Measurements from ENCODE around the gene MAD1L1.
A peak's percentile ranks its signal among the peaks of the same experiment; 100 is the strongest.

The MAD1L1 gene

GRCh38 chr7:1901431-1902210 is 331.1 kb downstream of the MAD1L1 start:
- Histone ChIP-seq H3K4me1 (peaks cover 5% of the 10 kb centered on the region; the same call in 1 of the 2 replicates), H3K9me3 (no peaks in the 10 kb centered on the region), H3K27me3 (no peaks in the 10 kb centered on the region), H3K36me3 (no peaks in the 10 kb centered on the region), H3K4me3 (ENCODE audit: low read depth, low read length) (no peak overlapping the region)
- TF ChIP-seq CTCF (IDR thresholded peaks at IDR 0.05; ENCODE audit: low read depth, low read length), result no peak
- peak; percentile 4 for DNase-seq

GRCh38 chr7:1900847-1901246 is 331.9 kb downstream of the MAD1L1 start:
- no peak for TF ChIP-seq CTCF (IDR thresholded peaks at IDR 0.05; ENCODE audit: low read depth, low read length)
- no peaks in the 10 kb centered on the region for H3K27me3 ChIP-seq
- H3K4me3 ChIP-seq (ENCODE audit: low read depth, low read length), result no peak overlapping the region
- peak; percentile 3 for DNase-seq
- H3K4me1 ChIP-seq, result peaks cover 5% of the 10 kb centered on the region; the same call in 1 of the 2 replicates
- H3K36me3 ChIP-seq, result no peaks in the 10 kb centered on the region
- H3K9me3 ChIP-seq, result no peaks in the 10 kb centered on the region

GRCh38 chr7:1899951-1900762 is 332.6 kb downstream of the MAD1L1 start:
- DNase-seq, result peak; percentile 39
- Histone ChIP-seq H3K9me3 (no peaks in the 10 kb centered on the region), H3K27me3 (no peaks in the 10 kb centered on the region), H3K36me3 (no peaks in the 10 kb centered on the region), H3K4me1 (peaks cover 5% of the 10 kb centered on the region; the same call in 1 of the 2 replicates), H3K4me3 (ENCODE audit: low read depth, low read length) (no peak overlapping the region)
- TF ChIP-seq CTCF (IDR thresholded peaks at IDR 0.05; ENCODE audit: low read depth, low read length), result no peak

- peak; percentile 43 for DNase-seq
- H3K27me3 ChIP-seq, result no peaks in the 10 kb centered on the region
- peaks cover 5% of the 10 kb centered on the region; the same call in 1 of the 2 replicates for H3K4me1 ChIP-seq
- no peak overlapping the region for H3K4me3 ChIP-seq (ENCODE audit: low read depth, low read length)
- no peaks in the 10 kb centered on the region for H3K9me3 ChIP-seq
- TF ChIP-seq CTCF (IDR thresholded peaks at IDR 0.05; ENCODE audit: low read depth, low read length), result no peak
- no peaks in the 10 kb centered on the region for H3K36me3 ChIP-seq
These were observed 333.5 kb downstream of the MAD1L1 start for GRCh38 chr7:1899196-1899595.

- no peak for TF ChIP-seq CTCF (IDR thresholded peaks at IDR 0.05; ENCODE audit: low read depth, low read length)
These were observed 334.0 kb downstream of the MAD1L1 start for GRCh38 chr7:1898628-1899185.

More at GRCh38 chr7:1898628-1899185, 334.0 kb downstream of the MAD1L1 start:
- no peaks in the 10 kb centered on the region for H3K27me3 ChIP-seq
- peaks cover 5% of the 10 kb centered on the region; the same call in 1 of the 2 replicates for H3K4me1 ChIP-seq
- H3K36me3 ChIP-seq, result no peaks in the 10 kb centered on the region
- peak; percentile 3 for DNase-seq
- no peak overlapping the region for H3K4me3 ChIP-seq (ENCODE audit: low read depth, low read length)
- no peaks in the 10 kb centered on the region for H3K9me3 ChIP-seq

Measured in BE2C (cell line).